Measurements from ENCODE around the gene PABPC3.

- no peak for TF ChIP-seq SP2 (IDR thresholded peaks at IDR 0.05; ENCODE audit: low read length)
- TF ChIP-seq POLR2AphosphoS5 (IDR thresholded peaks at IDR 0.05; ENCODE audit: low read depth, low read length): no peak
- TF ChIP-seq EZH2 (IDR thresholded peaks at IDR 0.05; ENCODE audit: low read depth, low read length, severe bottlenecking): no peak
- no peak for TF ChIP-seq EP300 (IDR thresholded peaks at IDR 0.05; ENCODE audit: borderline replicate concordance in 1 of 2, low read depth in 2 of 2, low read length in 2 of 2)
- TF ChIP-seq CTCF (IDR thresholded peaks at IDR 0.05; ENCODE audit: control extremely low read depth in 1 of 3, insufficient read depth in 1 of 3, low read depth in 1 of 3, low read length in 3 of 3): no peak
- TF ChIP-seq, protein P1, sequence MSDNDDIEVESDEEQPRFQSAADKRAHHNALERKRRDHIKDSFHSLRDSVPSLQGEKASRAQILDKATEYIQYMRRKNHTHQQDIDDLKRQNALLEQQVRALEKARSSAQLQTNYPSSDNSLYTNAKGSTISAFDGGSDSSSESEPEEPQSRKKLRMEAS (IDR thresholded peaks at IDR 0.05): no peak
These were observed 29.8 kb upstream of the PABPC3 start for GRCh38 chr13:25065974-25066770.
